ENCODE results near the gene STRA8. TPM values are rescaled to one million over a fixed set of nuclear protein-coding genes. Genes with fewer than 3 reads are reported as not detected.

STRA8 gene
- total RNA-seq, 4 donors from 2014 or later: not detected

GRCh38 chr7:135193615-135194081, 40.0 kb upstream of the STRA8 start:
- Histone ChIP-seq H3K36me3 (peaks cover 0 to 65% (median 0%) of the 10 kb centered on the region in 3 donors), H3K4me3 (no peak overlapping the region), H3K4me1 (no peaks in the 10 kb centered on the region), H3K9me3 (no peaks in the 10 kb centered on the region), H3K27me3 (no peaks in the 10 kb centered on the region), H3K27ac (no peak overlapping the region)
- no peak for DNase-seq
- no peak for TF ChIP-seq CTCF (IDR thresholded peaks at IDR 0.05)
- no peak for TF ChIP-seq POLR2A (IDR thresholded peaks at IDR 0.05)

- TF ChIP-seq CTCF (IDR thresholded peaks at IDR 0.05) (no peak), POLR2A (IDR thresholded peaks at IDR 0.05) (no peak)
- no peak overlapping the region for H3K4me3 ChIP-seq
- H3K9me3 ChIP-seq: no peaks in the 10 kb centered on the region
- no peaks in the 10 kb centered on the region for H3K27me3 ChIP-seq
- no peak for DNase-seq
- no peak overlapping the region for H3K27ac ChIP-seq
- H3K36me3 ChIP-seq: peaks cover 0 to 64% (median 0%) of the 10 kb centered on the region in 3 donors
- no peaks in the 10 kb centered on the region for H3K4me1 ChIP-seq
These were observed 39.0 kb upstream of the STRA8 start for GRCh38 chr7:135194494-135195095.

- TF ChIP-seq POLR2A (IDR thresholded peaks at IDR 0.05) (no peak), CTCF (IDR thresholded peaks at IDR 0.05) (no peak)
- Histone ChIP-seq H3K27me3 (no peaks in the 10 kb centered on the region), H3K4me3 (no peak overlapping the region), H3K27ac (no peak overlapping the region), H3K9me3 (no peaks in the 10 kb centered on the region), H3K36me3 (peaks cover 0 to 63% (median 0%) of the 10 kb centered on the region in 3 donors), H3K4me1 (no peaks in the 10 kb centered on the region)
- no peak for DNase-seq
These were observed 38.5 kb upstream of the STRA8 start for GRCh38 chr7:135195156-135195555.

GRCh38 chr7:135195968-135196629, 37.5 kb upstream of the STRA8 start:
- no peak for DNase-seq
- H3K4me3 ChIP-seq: no peak overlapping the region
- no peaks in the 10 kb centered on the region for H3K27me3 ChIP-seq
- H3K4me1 ChIP-seq: no peaks in the 10 kb centered on the region
- H3K9me3 ChIP-seq: no peaks in the 10 kb centered on the region
- no peak for TF ChIP-seq POLR2A (IDR thresholded peaks at IDR 0.05)
- TF ChIP-seq CTCF (IDR thresholded peaks at IDR 0.05): no peak
- no peak overlapping the region for H3K27ac ChIP-seq
- peaks cover 0 to 71% (median 0%) of the 10 kb centered on the region in 3 donors for H3K36me3 ChIP-seq

- Histone ChIP-seq H3K27ac (no peak overlapping the region), H3K4me3 (no peak overlapping the region), H3K9me3 (no peaks in the 10 kb centered on the region), H3K4me1 (no peaks in the 10 kb centered on the region), H3K36me3 (peaks cover 0 to 68% (median 0%) of the 10 kb centered on the region in 3 donors), H3K27me3 (no peaks in the 10 kb centered on the region)
- DNase-seq: no peak
- no peak for TF ChIP-seq POLR2A (IDR thresholded peaks at IDR 0.05)
- TF ChIP-seq CTCF (IDR thresholded peaks at IDR 0.05): no peak
These were observed 36.3 kb upstream of the STRA8 start for GRCh38 chr7:135197343-135197742.
